Left cardiac atrium (tissue), 2 donors: ENCODE data around the gene PCYT2. TPM values are rescaled to one million over a fixed set of nuclear protein-coding genes. Genes with fewer than 3 reads are reported as not detected.

Experiments used
- total RNA-seq, 2 donors: library from RNA; stranded (reverse); fragmentation: NEBNext Ultra II Directional; extraction: Animal tissue kit (Norgen Biotek cat#: 25700); gene quantifications; one replicate each; pipeline ENCODE4 v1.2.1, GENCODE V29; 2021
- donor health status: DM: no; HTN: yes; CAD: no; lungs with severe emphysema.
- donor health status: DM: yes; HTN: yes; CAD: no.

Gene PCYT2
- total RNA-seq, 2 donors from 2014 or later, result 21.8 to 22.2 TPM

Other genes with a start within 250 kb of the PCYT2 start
- gene OXLD1, start 244.8 kb downstream of the PCYT2 start, total RNA-seq, result 10 to 100 TPM; 20.9 to 23.6 TPM
- gene CCDC137, start 244.7 kb downstream of the PCYT2 start, total RNA-seq, result 1 to 10 TPM; 7.2 to 8.9 TPM
- 10 to 100 TPM; 12.2 to 22.3 TPM for gene ARL16, start 227.6 kb downstream of the PCYT2 start, total RNA-seq
- 10 to 100 TPM; 42.3 to 52.6 TPM for gene HGS, start 227.4 kb downstream of the PCYT2 start, total RNA-seq
- 100 to 1,000 TPM; 133 TPM for gene MRPL12, start 208.0 kb downstream of the PCYT2 start, total RNA-seq
- gene SLC25A10, start 199.1 kb downstream of the PCYT2 start, total RNA-seq, result 10 to 100 TPM; 10.1 to 11.8 TPM
- gene GCGR, start 107.2 kb downstream of the PCYT2 start, total RNA-seq, result not detected
- gene MCRIP1, start 78.1 kb downstream of the PCYT2 start, total RNA-seq, result 10 to 100 TPM; 83.9 to 98.0 TPM
- gene PPP1R27, start 76.3 kb downstream of the PCYT2 start, total RNA-seq, result not detected
- 100 to 1,000 TPM; 403 to 414 TPM for gene P4HB, start 50.9 kb downstream of the PCYT2 start, total RNA-seq
- gene ARHGDIA, start 40.1 kb downstream of the PCYT2 start, total RNA-seq, result 100 to 1,000 TPM; 168 to 252 TPM
- 10 to 100 TPM; 33.7 to 45.2 TPM for gene ALYREF, start 19.8 kb downstream of the PCYT2 start, total RNA-seq
- 100 to 1,000 TPM; 133 to 155 TPM for gene ANAPC11, start 19.7 kb downstream of the PCYT2 start, total RNA-seq
- under 1 TPM; 0.21 to 0.24 TPM for gene NPB, start 9.2 kb downstream of the PCYT2 start, total RNA-seq
- gene SIRT7, start 6.8 kb upstream of the PCYT2 start, total RNA-seq, result 1 to 10 TPM; 8.9 to 9.2 TPM
- gene MAFG, start 16.3 kb upstream of the PCYT2 start, total RNA-seq, result 10 to 100 TPM; 20.9 to 25.1 TPM
- gene PYCR1, start 25.9 kb upstream of the PCYT2 start, total RNA-seq, result 10 to 100 TPM in 1 of 2 donors, 1 to 10 TPM in 1; 9.6 to 10.5 TPM
- under 1 TPM in 1 of 2 donors, not detected in 1; 0.50 TPM for gene MYADML2, start 35.8 kb upstream of the PCYT2 start, total RNA-seq
- gene NOTUM, start 49.8 kb upstream of the PCYT2 start, total RNA-seq, result not detected
- 10 to 100 TPM; 16.9 to 24.4 TPM for gene ASPSCR1, start 66.2 kb upstream of the PCYT2 start, total RNA-seq
- gene CENPX, start 111.5 kb upstream of the PCYT2 start, total RNA-seq, result 10 to 100 TPM; 27.2 to 37.2 TPM
- 1 to 10 TPM; 3.7 to 7.9 TPM for gene LRRC45, start 111.9 kb upstream of the PCYT2 start, total RNA-seq
- 1 to 10 TPM; 3.8 to 4.2 TPM for gene RAC3, start 120.3 kb upstream of the PCYT2 start, total RNA-seq
- 100 to 1,000 TPM; 132 to 161 TPM for gene DCXR, start 126.3 kb upstream of the PCYT2 start, total RNA-seq
- 10 to 100 TPM; 16.4 to 22.4 TPM for gene RFNG, start 140.4 kb upstream of the PCYT2 start, total RNA-seq
- gene GPS1, start 140.5 kb upstream of the PCYT2 start, total RNA-seq, result 10 to 100 TPM; 72.2 to 79.3 TPM
- gene DUS1L, start 154.4 kb upstream of the PCYT2 start, total RNA-seq, result 10 to 100 TPM; 59.2 to 65.4 TPM
- gene FASN, start 186.8 kb upstream of the PCYT2 start, total RNA-seq, result 100 to 1,000 TPM; 220 to 646 TPM